Esophagus muscularis mucosa (tissue), 4 donors: Measurements from ENCODE around the gene CHD2. TPM values are rescaled to one million over a fixed set of nuclear protein-coding genes. Genes with fewer than 3 reads are reported as not detected.

Source experiments
- DNase-seq: peaks from one replicate; pipeline ENCODE4 v3.0.0-alpha.2; 2017; ENCODE audit errors: extremely low spot score
- H3K27ac ChIP-seq, 4 donors: fragments of 200-600 bp; sonication (generic); replicated peaks in 1 of 4; 1 replicate in 3 of 4; 2 replicates in 1 of 4; pipeline ENCODE4 v1.5.1; 2016 to 2019; ENCODE audit warnings: mild to moderate bottlenecking in 1 of 4
- H3K27me3 ChIP-seq, 4 donors: fragments of 200-600 bp; sonication (generic); one replicate each; pipeline versions ENCODE4 v1.5.1 to v1.6.0; 2016 to 2019
- H3K36me3 ChIP-seq, 4 donors: fragments of 200-600 bp; sonication (generic); one replicate each; pipeline ENCODE4 v1.5.1; 2016 to 2019
- H3K4me1 ChIP-seq, 4 donors: fragments of 200-600 bp; sonication (generic); one replicate each; pipeline ENCODE4 v1.5.1; 2016 to 2019
- H3K4me3 ChIP-seq, 4 donors: fragments of 200-600 bp; sonication (generic); 1 replicate in 2 of 4; 2 replicates in 2 of 4; pipeline ENCODE4 v1.5.1; 2016 to 2019; ENCODE audit warnings: mild to moderate bottlenecking in 4 of 4, moderate library complexity in 1 of 4
- H3K9me3 ChIP-seq, 4 donors: fragments of 200-600 bp; sonication (generic); 1 replicate in 3 of 4; 2 replicates in 1 of 4; pipeline ENCODE4 v1.5.1; 2016 to 2019
- EP300 ChIP-seq: sonication (generic); formaldehyde crosslinking; IDR thresholded peaks from one replicate; pipeline ENCODE4 v1.6.1; 2017; ENCODE audit warnings: antibody characterized with exemption
- POLR2A ChIP-seq: fragments of 450-650 bp; IDR thresholded peaks from one replicate; pipeline ENCODE4 v1.6.1; 2017; ENCODE audit warnings: antibody characterized with exemption, moderate library complexity, mild to moderate bottlenecking, low read depth
- POLR2AphosphoS5 ChIP-seq, 2 donors: sonication (generic); formaldehyde crosslinking; IDR thresholded peaks; one replicate each; pipeline ENCODE4 v1.6.1; 2017; ENCODE audit warnings: antibody characterized with exemption in 2 of 2
- WGBS: methylation state at CpG from one replicate; pipeline ENCODE4 v1.1.5; 2018; 5-methylcytosine and 5-hydroxymethylcytosine counted together
- intact Hi-C: fragments of 100-400 bp; cut with DNase I; formaldehyde crosslinking; loops from one replicate; pipeline ENCODE4 v1.15.1; 2023
- total RNA-seq, 4 donors: library from RNA; depleted of rRNA; stranded (reverse); fragments of >200 nt; gene quantifications; one replicate each; pipeline versions ENCODE4 v1.1.0 to v1.2.1, GENCODE V29; 2016
- TF ChIP-seq, protein P1 (sequence below), 3 experiments: fragments of 200-600 bp in 2 of 3; fragments of 450-650 bp in 1 of 3; sonication (generic) in 2 of 3; IDR thresholded peaks; one replicate each; pipeline ENCODE4 v1.5.1; 2017 to 2019; ENCODE audit warnings: antibody characterized with exemption in 3 of 3, mild to moderate bottlenecking in 2 of 3, moderate library complexity in 1 of 3

Gene CHD2
- total RNA-seq, 4 donors from 2014 or later = 54.3 to 86.0 (median 62.8) TPM

DNA sequence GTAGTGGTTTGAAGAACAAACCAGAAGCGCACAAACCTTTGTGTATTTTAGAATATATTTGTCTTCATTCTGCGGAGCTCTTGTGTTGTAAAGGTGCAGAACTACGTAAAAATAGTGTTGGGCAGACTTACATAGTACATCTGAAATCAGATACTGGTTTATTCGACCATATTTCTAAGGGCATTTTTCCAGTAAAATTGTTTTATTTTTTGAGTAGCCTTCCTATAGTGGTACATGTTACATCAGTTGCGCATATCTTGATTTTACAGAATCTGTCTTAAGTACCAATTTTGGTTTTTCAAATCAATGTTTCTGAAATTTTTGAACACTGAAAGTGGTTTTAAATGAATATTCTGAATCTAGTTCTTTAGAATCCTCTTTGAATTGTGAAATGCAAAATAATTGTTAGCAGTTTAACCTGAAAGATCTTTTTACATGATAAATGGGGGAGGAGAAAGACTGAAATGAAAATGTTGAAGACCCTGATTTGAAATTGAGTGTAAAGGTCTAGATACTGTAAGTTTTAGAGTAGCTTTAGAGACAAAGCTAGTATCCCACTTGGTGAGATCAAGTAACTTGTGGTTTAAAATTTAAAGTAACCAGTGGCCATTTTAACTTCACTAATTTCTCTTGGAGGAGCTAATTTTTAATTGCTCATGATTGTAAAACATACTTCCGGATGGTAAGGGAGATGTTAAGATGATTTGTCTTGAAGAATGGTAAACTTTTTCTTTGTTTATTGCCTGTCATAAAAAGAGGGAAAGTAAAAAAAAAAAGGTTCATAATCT, 15.5 kb upstream of the CHD2 start:
- no peaks in the 10 kb centered on the region for H3K9me3 ChIP-seq
- intact Hi-C loops = loop anchor here (5.0 kb wide), 1 partner anchor 52 kb away; no protein-coding TSS in a partner anchor
- peak overlapping the region; percentile 100 for H3K27ac ChIP-seq
- H3K36me3 ChIP-seq = peaks cover 0 to 37% (median 19%) of the 10 kb centered on the region in 4 donors
- no peak for TF ChIP-seq EP300
- TF ChIP-seq, protein P1, sequence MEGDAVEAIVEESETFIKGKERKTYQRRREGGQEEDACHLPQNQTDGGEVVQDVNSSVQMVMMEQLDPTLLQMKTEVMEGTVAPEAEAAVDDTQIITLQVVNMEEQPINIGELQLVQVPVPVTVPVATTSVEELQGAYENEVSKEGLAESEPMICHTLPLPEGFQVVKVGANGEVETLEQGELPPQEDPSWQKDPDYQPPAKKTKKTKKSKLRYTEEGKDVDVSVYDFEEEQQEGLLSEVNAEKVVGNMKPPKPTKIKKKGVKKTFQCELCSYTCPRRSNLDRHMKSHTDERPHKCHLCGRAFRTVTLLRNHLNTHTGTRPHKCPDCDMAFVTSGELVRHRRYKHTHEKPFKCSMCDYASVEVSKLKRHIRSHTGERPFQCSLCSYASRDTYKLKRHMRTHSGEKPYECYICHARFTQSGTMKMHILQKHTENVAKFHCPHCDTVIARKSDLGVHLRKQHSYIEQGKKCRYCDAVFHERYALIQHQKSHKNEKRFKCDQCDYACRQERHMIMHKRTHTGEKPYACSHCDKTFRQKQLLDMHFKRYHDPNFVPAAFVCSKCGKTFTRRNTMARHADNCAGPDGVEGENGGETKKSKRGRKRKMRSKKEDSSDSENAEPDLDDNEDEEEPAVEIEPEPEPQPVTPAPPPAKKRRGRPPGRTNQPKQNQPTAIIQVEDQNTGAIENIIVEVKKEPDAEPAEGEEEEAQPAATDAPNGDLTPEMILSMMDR (IDR thresholded peaks at IDR 0.05) = no peak
- no peak for TF ChIP-seq POLR2A
- TF ChIP-seq POLR2AphosphoS5 (IDR thresholded peaks at IDR 0.05) = no peak
- DNase-seq = no peak
- peaks cover 41 to 62% (median 58%) of the 10 kb centered on the region in 4 donors for H3K4me1 ChIP-seq
- H3K27me3 ChIP-seq = no peaks in the 10 kb centered on the region
- H3K4me3 ChIP-seq = peak overlapping the region; percentile 94 to 98 (median 97)
- WGBS = 2% methylated on average over 6 of the region's 6 CpGs

DNA sequence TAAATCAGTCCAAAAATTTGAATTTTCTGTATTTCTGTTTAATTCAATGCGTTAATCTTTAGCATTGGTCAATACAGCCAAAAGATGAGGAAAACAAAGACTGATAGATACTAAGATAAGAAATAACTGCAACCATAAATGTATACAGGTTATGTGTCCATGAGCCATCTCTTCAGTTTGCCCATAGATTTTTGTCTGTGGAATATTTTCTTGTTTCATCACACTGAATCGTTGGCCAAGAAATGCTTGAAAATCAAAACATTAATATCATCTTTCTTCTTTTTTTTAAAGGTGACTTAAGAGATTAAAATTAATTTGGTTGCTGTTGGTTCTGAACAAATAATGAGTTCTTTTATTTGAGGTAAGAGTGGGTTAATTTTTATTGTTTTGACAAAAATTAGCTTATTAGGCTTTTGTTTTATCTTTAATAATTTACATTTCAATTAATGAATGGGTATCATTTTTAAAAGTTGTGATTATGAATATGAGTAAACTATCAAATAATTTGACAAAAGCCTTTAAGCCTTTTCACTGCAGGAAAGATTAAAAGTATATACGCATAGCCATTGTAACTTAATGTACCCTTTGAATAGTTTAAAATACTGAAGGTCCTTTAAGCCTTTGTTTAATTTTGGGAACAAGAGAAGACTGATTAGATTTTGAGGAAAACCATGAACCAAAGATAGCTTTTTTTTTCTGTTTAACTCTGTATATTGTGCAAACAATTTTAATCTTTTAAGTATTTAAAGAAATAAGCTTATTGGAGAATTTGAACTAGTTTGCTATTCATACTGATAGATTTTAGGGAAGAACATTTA, 14.7 kb upstream of the CHD2 start:
- H3K4me1 ChIP-seq = peaks cover 43 to 68% (median 62%) of the 10 kb centered on the region in 4 donors
- H3K27me3 ChIP-seq = no peaks in the 10 kb centered on the region
- 4% methylated on average over 3 of the region's 3 CpGs for WGBS
- H3K36me3 ChIP-seq = peaks cover 2 to 38% (median 23%) of the 10 kb centered on the region in 4 donors
- intact Hi-C loops = no loop called here
- H3K4me3 ChIP-seq = peak overlapping the region; percentile 94 to 98 (median 97)
- TF ChIP-seq POLR2AphosphoS5 (IDR thresholded peaks at IDR 0.05) = no peak
- TF ChIP-seq, protein P1 (IDR thresholded peaks at IDR 0.05) = no peak
- TF ChIP-seq POLR2A = no peak
- TF ChIP-seq EP300 = no peak
- H3K9me3 ChIP-seq = no peaks in the 10 kb centered on the region
- no peak for DNase-seq
- H3K27ac ChIP-seq = peak overlapping the region; percentile 100

DNA sequence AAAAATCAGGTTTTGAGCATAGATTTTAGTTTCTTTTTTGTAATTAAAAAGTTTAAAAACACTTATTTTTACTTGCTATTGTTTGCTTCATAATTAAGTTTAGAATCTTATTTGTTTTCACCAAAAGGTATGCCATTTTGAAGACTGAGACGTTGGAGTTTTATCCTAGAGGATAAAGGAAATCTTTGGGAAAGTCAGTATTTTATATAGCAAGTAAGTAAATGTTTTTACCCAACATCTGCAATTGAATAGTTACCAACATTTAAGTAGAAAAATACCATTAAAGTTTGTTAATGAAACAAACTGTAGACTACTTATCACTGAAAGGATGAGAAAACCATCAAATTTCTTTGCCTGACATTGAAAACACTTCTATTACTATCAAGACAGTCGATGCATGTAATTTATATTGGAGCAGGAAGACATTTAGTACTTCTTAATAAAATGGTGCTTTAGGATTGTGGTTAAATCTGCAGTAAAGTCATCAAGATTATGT, 14.0 kb upstream of the CHD2 start:
- peak overlapping the region; percentile 100 for H3K27ac ChIP-seq
- H3K9me3 ChIP-seq = no peaks in the 10 kb centered on the region
- WGBS = 13% methylated on average over 2 of the region's 2 CpGs
- peaks cover 6 to 45% (median 28%) of the 10 kb centered on the region in 4 donors for H3K36me3 ChIP-seq
- no peaks in the 10 kb centered on the region for H3K27me3 ChIP-seq
- intact Hi-C loops = no loop called here
- peak overlapping the region; percentile 94 to 98 (median 97) for H3K4me3 ChIP-seq
- no peak for DNase-seq
- H3K4me1 ChIP-seq = peaks cover 44 to 68% (median 62%) of the 10 kb centered on the region in 4 donors
- no peak for TF ChIP-seq POLR2AphosphoS5 (IDR thresholded peaks at IDR 0.05)

DNA sequence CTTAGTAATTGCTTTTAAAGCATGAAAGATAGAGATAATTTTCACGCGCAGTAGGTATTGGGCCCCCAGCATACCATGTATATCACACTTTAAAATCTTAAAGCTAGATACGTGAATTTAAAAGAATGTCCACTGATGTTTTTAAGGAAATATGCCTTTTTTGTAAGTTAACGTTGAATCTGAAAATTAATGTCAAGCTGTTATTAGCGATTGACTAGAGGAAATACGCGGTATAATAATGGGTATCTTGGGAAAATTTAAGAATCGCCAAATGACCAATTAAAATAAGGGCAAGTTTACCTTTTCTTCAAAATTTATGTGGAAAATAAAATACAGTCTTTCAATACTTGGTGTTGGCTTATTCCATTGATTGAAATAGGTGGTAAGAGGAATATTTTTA, 13.3 kb upstream of the CHD2 start:
- intact Hi-C loops = no loop called here
- Histone ChIP-seq H3K36me3 (peaks cover 6 to 51% (median 31%) of the 10 kb centered on the region in 4 donors), H3K27ac (peak overlapping the region; percentile 5 to 100 (median 100)), H3K9me3 (no peaks in the 10 kb centered on the region), H3K4me1 (peaks cover 39 to 68% (median 62%) of the 10 kb centered on the region in 4 donors), H3K4me3 (peak overlapping the region; percentile 94 to 98 (median 97)), H3K27me3 (no peaks in the 10 kb centered on the region)
- 55% methylated on average over 8 of the region's 8 CpGs for WGBS
- no peak for DNase-seq
- TF ChIP-seq, protein P1 (IDR thresholded peaks at IDR 0.05) = no peak
- TF ChIP-seq POLR2A = no peak
- TF ChIP-seq EP300 = no peak

DNA sequence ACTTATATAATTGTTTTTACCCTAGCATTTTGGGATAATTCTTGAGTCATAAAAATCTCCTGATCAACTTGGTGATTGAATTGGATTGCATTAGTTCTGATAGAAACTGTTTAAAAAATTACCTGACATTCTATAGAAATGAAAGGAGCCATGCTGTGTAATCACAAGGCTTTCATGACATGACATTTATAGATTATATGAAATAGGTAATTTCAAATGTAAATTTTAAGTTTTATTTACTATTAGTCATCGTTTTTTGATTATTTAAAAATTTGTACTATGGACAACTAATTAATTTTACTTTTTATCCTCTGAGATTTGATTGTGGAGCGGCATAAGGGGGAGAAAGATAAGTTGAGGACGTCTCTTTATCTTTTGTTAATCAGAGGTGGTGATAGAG, 12.3 kb upstream of the CHD2 start:
- peak overlapping the region; percentile 23 to 100 (median 100) for H3K27ac ChIP-seq
- no peaks in the 10 kb centered on the region for H3K27me3 ChIP-seq
- H3K4me3 ChIP-seq = peak overlapping the region; percentile 12 to 98 (median 96)
- H3K36me3 ChIP-seq = peaks cover 17 to 61% (median 40%) of the 10 kb centered on the region in 4 donors
- no peak for TF ChIP-seq POLR2A
- TF ChIP-seq, protein P1 (IDR thresholded peaks at IDR 0.05) = no peak
- no peak for TF ChIP-seq POLR2AphosphoS5 (IDR thresholded peaks at IDR 0.05)
- TF ChIP-seq EP300 = no peak
- no peaks in the 10 kb centered on the region for H3K9me3 ChIP-seq
- peaks cover 39 to 72% (median 63%) of the 10 kb centered on the region in 4 donors for H3K4me1 ChIP-seq
- no peak for DNase-seq
- intact Hi-C loops = no loop called here
- WGBS = 36% methylated on average over 3 of the region's 3 CpGs
